ENCODE data around the gene DMXL2.

DNA sequence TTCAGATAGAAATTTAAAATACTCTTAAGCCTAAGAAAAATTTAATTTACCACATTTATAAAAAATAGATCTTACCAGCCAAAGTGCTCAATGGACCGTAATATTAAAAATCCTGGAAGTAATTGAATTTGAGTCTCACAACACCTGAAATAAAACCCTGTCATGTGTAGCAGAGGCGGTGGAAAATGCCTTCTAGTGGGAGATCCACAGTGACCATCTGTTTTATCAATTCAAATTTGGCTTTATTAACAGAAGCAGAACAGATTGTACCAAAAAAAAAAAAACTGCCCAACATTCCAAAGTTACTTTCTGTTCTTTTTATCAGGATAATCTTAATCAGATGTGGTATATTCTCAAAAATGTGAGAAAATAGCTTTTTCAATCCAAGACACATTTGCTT, 71.7 kb downstream of the DMXL2 start:
- no peak for TF ChIP-seq POLR2A (IDR thresholded peaks at IDR 0.05)
- TF ChIP-seq, protein P1, sequence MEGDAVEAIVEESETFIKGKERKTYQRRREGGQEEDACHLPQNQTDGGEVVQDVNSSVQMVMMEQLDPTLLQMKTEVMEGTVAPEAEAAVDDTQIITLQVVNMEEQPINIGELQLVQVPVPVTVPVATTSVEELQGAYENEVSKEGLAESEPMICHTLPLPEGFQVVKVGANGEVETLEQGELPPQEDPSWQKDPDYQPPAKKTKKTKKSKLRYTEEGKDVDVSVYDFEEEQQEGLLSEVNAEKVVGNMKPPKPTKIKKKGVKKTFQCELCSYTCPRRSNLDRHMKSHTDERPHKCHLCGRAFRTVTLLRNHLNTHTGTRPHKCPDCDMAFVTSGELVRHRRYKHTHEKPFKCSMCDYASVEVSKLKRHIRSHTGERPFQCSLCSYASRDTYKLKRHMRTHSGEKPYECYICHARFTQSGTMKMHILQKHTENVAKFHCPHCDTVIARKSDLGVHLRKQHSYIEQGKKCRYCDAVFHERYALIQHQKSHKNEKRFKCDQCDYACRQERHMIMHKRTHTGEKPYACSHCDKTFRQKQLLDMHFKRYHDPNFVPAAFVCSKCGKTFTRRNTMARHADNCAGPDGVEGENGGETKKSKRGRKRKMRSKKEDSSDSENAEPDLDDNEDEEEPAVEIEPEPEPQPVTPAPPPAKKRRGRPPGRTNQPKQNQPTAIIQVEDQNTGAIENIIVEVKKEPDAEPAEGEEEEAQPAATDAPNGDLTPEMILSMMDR (IDR thresholded peaks at IDR 0.05) = no peak
